ENCODE measurements around the gene RPS2.
"Not testable (repeated sequence)": the region's sequence is repeated elsewhere in the genome, so short reads cannot be mapped to it uniquely, and the experiment has no call there.

Gene RPS2

DNA sequence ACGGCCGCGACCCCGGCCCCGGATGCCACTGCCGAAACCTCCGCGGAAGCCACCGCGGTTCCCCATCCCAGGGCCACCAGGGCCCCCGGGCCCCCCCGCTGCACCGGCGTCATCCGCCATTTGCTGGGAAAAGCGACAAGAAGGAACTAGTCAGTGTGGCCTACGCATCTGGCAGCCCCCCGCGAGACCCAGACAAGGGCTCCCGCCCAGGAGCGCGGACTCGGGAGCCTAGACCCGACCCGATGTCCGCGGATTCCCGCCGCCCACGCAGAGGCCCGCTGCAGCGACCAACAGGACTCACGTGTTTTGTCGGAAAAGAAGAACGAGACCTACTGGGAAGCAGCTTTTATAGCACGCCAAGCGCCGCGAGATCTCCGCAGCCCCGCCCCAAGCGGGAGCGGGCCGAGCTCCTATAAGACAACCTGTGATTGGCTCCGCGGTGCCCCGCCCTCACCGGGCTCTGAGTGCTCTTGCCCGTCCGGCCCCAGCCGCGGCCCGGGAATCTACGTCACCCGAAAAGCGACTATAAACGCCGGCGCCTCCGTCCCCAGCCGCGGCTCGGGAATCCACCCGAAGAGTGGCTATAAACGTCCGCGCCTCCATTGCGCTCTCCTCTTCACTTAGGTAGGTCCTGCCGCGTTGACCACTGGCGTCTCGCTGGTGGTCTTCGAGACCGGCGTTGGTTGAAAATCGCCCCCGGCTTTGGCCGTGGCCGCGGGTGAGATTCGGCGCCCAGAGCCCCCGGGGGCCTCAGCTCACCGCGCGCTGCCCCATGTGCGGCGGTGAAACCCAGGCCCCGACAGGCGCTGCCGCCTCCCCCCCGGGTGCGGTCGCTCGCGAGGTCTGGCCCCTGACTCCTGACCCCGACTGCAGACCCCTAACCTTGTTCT lies at the start of gene RPS2:
Gene RPS2 (minus strand): TSS at position 321 of the 890 bp plus-strand sequence. CDS start 201 bp downstream, at position 120.
- DNase-seq = peak; percentile 92

DNA sequence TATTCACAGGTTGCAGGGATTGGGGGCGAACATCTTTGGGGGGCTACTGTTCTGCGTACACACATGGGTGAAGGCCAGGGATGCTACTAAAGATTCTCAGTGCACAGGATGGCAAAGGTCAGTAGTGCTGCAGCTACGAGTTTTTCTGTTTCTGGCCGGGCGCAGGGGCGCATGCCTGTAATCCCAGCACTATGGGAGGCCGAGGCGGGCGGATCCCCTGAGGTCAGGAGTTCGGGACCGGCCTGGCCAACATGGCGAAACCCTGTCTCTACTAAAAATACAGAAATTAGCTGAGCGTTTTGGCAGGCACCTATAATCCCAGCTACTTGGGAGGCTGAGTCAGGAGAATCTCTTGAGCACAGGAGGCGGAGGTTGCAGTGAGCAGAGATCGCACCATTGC lies 48.9 kb upstream of the RPS2 start:
- no peak for DNase-seq

DNA sequence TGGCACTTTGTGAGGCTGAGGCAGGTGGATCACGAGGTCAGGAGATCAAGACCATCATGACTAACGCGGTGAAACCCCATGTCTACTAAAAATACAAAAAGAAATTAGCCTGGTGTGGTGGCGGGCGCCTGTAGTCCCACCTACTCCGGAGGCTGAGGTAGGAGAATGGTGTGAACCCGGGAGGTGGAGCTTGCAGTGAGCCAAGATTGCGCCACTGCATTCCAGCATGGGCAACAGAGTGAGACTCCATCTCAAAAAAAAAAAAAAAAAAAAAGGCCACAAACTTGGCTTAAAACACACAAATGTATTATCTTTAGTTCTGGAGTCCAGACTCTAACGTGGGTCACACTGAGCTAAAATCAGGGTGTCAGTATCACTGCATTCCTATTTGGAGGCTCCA lies 47.1 kb upstream of the RPS2 start:
- not testable (repeated sequence) for DNase-seq

DNA sequence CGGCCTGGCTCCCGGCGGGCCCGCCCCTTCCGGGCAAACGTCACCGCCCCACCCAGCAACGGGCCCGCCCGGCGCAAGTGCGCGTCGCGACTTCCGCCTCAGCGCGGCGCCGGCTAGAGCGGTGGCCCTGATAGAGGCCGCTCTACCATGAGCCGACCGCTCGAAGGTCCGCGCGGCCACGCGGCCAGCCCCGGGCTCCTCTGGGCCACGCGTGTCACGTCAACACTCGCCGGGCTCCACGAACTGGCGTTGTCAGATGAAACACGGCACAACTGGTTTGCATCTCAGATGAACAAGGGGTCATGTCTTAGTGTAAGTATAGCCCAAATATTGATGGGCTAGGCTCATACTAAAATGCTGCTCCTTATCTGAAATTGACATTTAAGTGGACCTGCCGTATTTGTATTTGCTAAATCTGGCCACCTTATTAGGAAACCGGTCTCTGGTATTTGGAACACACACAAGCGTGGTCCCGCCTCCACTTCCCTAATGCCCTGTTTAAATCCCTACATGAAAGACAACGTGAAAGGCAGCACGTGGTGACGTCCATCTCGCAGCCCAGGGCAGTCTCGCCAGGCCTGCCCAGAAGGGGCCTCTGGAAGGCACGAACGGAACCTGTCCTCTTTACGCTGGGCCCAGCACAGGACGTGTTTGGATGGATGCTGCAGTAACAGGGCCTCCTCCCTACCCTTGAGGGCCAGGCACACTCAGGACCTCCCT lies 45.3 kb upstream of the RPS2 start, which contains the start of gene ZNF598:
Gene ZNF598 (minus strand): TSS at position 31 of the 720 bp plus-strand sequence.
- DNase-seq = peak; percentile 55

DNA sequence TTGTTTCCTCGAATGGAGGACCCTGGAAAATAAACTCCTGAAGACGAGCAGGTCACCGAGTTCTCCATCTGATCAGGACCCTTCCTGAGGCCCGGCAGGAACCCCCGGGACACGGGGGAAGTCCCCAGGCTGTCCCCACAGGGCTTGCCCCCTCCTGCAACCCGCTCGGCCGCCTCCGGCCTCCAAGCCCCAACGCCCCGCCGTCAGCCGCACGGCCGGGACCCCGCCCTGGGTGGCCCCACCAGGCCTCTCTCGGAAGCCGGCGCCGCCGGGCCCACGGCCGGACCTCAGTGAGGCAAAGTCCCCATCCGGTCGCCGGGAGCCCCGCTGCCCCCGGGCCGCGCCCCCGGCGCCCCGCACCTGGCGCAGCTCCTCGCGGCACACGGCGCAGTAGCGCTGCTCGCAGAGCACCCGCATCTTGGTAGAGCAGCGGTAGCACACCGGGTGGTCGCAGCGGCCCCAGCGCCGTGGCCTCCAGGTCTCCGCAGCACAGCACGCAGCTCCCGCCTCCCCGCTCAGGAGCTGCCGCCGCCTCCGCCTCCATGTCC lies 44.6 kb upstream of the RPS2 start:
- DNase-seq = no peak

DNA sequence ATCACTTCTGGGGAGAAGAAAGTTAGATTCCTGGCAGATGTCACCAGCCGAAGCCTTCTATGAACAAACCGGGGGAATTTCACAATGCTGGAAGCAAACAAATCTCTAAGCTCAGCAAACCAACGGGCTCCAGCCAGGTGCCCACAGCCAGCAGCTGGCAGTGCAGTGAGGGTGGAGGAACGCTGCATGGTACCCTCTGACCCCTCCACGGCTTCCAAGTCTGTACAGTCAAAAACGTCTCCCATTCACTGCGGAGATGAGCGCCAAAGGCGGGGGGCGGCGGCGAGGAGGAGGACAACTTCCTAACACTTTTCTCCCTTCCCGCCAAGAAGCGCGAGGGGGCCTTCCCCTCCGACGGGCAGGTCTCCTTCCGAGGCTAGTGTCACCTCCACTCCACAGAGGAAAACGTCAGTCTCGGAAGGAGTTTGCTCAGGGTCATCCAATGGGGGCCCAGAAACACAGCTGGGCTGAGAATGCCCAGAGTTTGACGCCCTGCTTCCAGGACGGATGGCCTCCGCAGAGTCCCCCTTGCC lies 44.1 kb upstream of the RPS2 start:
- no peak for DNase-seq

DNA sequence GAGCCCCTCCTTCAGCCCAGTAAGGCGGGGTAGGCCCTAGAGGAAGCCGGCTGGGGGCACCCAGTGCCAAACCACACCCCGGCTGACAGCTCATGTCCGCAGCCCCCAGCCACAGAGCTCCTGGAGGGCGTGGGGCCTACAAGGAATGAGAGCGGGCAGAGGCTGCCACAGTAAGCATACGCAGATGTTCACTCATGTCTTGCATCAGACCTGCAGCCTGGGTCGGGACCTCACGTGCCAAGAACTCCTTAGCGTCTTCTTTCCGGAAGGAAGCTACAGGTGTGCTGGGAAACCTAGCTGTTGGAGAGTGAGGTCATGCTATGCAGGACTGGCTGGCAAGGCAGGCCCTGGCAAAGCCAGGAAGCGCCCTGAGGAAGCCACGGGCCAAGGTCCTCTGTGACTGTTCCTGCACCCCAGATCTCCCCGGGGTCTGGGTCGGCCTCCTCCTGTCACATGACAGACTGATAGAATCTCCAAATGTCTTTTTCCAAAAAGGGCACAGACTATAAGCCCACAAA lies 43.4 kb upstream of the RPS2 start:
- DNase-seq = no peak

DNA sequence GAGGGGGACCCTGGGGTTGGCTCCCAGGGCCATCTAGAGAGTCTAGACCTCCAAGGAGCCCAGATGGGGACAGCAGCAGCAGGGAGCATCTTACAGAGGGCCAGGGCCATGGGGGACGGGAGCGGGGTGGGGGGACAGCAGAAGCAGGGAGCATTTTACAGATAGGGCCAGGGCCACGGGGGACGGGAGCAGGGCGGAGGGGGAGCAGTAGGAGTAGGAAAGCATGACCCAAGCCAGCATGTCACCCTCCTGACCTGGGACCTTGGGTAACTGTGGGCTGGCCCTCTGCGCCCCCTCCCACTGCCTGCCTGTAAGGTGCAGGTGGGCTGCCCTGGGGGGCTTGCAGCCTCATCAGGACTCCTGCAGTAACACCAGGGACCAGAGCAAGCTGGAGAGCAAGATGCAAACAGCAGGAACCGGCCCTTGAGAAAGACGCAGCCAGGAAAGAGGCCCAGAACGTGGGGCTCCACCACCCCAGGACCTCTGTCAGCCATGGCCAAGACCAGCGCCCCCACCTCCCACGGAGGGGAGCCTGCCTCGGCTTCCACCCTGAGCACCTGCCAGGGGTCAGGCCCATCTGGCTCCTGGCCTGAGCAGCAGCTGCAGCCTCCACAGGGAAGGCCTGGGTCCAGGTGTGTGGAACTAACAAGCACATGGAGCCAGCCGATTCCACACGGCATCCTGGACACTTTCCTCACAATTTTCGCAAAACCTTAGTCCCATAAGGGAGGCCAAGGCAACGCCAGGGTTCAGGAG lies 42.6 kb upstream of the RPS2 start:
- no peak for DNase-seq

DNA sequence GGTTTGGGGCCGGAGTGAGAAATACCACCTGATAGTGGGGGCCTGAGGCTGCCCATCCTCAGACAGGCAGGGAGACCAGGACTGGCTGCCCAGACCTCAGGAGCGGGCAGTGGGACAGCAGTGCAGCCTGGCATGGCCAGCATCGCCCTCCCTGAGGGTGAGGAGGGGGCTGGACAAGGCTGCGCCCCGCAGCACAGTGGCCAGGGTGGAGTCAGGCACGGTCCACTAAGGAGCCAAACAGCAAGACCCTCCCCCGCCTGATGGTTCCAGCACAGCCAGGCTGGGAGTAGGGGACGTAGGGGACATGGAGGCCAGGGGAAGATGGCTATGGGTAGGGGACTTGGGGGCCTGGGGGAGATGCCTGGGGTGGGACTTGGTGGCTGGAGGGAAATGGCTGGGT lies 41.7 kb upstream of the RPS2 start:
- no peak for DNase-seq

DNA sequence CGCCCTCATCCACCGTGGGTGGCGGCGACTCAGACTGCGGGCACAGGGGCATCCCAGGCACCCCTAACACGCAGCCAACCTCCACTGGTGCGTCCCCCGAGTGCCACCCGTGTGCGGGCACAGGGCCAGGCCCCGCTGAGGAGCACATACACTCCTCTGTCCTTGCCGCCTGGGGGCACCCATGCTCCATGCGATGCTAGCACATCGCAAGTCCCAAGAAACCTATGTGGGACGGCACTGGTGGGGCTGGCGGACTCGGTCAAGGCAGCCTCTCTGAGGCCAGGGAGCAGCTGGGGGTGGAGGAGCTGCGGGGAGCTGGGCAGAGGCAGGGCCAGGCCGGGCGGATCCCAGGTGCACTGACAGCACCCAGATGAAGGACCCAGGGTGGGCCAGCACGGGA lies 41.0 kb upstream of the RPS2 start:
- no peak for DNase-seq

DNA sequence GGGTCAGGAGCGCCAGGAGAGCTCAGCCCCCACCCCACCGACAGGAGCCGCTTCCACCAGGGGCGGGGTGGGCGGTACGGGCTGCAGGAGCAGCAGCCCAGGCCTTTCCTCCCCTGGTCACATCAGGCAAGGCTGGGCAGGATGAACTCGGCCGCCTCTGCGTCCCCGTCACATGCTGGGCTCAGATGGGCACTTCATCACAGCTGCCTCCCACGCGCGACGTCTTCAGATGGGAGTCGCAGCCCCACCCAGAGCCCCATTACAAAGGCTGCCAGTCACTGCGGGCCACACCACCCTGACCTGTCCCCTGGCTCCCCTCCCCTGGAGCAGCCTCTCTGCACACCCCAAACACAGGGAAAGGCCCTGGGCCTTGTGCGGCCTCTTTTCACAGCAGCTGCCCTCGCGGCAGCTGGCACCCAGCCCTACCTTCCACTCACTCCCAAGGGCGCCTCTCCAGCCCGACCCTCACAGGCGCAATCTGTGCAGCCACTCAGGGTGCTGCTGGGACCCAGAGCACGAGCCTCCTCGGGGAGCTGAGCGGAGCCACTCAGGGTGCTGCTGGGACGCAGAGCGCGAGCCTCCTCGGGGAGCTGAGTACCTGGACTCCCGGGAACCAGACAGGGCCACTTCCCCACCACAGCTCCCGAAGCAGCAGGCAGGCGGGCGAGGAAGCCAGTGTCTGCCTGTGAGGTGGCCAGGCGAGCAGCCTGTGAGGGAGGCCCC lies 40.3 kb upstream of the RPS2 start:
- no peak for DNase-seq

DNA sequence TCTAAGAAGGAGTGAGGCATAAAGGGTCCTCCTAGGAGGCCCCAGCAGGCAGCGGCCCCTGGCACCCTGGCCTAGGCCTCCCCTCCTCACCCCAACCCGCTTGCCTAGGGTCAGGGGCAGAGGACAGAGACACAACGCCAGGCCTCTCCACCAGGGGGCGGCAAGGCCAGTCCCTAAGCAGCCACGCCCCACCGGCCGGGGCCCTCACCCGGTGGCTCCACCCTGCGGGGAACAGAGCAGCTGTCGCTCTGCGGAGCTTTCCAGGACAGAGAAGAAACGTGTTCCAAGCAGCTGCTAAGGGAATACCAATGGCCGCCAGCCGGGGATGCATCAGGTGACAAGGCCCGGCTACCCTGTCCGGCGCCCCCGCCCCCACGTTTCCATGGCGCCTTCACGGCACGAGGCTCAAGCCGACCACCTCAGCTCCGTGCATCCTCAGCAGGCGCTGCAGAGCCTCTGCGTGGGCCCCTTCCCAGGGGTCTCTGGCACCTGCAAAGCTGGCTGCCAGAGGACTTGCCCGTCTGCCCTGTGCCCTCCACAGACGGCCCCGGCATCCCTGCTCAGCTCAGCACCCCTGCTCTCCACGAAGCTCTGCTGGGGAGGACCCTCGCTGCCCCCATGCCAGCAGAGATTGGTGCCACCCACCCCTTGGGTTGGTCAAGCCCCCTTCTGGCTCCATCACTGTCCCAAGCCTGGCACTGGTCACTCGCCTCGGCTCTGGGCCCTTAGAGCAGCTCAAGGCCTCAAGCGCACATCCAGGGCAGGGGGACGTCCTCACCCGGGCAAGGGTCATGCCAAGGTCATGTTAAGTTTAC lies 39.4 kb upstream of the RPS2 start:
- peak; percentile 86 for DNase-seq

DNA sequence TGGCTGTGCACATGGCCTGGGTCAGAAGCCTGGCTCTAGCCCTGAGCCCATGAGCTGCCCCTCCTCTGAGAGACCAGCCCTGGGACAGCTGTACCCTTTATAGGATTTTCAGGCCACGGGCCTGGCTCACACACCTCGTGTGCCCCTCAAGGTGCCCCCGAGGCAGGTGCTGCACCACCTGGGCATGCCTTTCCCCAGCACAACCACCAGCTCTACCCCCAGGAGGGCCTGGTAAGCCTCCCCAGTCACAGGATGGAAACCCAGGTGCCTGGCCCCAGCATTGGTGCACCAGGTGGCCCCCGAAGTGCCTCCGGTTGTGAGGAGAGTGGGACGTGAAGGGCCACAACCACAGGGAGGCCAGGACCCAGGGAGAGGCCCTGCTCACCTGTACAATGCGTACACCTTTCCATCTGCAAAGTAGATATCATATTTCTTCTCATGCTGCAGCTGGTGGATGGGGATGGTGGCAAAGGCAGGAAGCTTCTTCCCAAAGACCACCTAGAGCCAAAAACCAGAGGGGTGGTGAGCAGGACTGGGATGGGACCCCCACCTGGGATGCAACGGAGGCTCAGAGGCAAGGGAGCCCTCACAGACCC lies 38.7 kb upstream of the RPS2 start:
- no peak for DNase-seq

DNA sequence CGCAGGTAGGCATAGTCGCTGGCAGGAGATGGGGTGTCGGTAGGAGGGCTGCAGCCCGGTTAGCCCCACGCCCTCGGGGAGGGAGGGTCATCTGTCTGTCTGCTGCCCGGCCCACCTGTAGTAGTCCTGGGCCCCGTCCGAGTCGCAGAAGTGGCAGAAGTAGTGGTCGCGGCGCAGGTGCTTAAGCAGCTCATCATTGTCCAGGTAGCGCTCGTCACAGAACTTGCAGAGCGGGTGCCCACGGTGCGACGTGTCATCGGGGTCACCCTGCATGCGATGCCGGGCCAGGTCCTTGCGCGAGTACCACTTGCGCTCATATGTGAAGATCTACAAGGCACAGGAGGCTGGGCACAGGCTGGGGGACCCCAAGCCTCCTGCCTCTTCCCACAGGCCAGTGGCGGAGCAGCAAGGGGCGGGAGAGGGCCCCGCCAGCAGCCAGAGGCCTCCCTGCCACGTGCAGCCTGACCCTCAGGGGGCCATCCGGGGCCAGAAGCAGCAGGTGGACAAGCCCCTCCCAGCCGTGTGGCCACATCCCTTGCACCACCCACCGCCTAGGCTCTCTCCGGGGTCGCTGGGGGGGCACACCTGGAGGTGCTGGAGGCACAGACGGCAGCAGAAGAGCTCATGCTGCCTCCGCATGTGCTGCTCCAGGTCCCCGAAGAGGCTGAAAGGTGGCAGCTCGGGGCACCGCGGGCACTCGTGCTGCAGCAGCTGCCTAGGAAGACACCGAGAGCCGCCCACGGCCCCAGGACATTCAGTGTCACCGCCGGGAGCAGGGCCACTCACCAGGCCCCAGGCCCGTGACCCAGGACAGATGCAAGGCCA lies 38.0 kb upstream of the RPS2 start:
- DNase-seq = no peak

DNA sequence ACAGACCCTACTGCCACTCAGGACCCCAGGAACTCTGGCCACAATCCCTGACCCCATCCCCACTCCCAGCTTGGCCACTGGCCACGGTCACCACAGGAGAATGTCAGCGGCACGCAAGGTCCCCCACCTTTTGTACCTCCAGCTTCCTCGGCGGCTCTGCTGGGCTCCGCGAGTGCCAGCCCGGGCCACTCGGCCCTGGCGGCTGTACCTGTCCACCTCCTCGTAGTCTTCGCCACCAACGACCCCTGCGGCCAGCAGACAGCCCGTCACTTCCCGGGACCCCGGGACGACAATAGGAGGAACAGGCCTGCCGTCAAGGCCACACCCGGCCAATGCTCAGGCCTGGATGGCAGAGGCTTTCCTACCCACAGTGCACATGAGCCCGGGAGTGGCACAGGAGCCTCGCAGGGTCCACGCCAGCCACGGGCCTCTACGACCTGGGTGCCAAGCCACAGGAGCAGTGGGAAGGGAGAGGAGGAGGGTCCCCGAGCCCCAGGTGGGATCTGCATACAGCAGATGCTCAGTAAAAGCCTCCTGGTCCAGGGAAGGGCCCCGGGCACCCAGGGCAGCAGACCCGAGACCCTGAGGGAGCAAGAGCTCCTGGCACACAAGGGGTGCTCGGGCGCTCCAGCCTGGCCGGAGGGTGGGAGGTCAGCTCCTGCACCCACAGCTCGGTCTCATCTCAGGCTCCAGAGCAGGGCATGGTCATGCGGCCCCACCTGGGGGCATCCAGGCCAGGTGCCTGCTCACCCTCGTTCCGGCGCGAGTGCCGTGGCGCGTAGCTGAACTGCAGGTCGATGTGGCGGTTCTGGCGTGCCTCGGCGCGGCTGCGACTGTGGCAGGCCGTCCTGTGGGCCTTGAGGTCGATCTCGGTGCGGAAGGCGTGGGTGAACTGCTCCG lies 37.1 kb upstream of the RPS2 start:
- DNase-seq = no peak

DNA sequence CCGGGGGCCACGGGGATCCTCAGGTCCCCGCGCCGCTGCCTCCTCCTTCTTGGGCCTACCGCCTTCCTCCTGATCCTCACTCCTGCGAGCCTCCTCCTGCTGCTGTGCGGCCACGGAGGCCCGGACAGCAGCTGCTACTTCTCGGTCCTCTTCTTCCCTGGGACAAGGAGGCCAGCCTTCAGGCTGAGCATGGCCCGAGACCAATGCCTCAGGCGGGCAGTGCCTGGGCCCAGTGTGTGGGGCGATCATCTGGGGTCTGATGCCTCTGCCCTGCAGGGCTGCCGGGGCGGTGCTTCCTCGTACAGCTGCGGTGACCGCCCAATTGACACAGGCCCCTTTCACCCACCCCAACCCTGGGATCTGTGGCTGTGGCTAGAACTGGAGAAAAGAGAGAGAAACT lies 36.4 kb upstream of the RPS2 start:
- no peak for DNase-seq

DNA sequence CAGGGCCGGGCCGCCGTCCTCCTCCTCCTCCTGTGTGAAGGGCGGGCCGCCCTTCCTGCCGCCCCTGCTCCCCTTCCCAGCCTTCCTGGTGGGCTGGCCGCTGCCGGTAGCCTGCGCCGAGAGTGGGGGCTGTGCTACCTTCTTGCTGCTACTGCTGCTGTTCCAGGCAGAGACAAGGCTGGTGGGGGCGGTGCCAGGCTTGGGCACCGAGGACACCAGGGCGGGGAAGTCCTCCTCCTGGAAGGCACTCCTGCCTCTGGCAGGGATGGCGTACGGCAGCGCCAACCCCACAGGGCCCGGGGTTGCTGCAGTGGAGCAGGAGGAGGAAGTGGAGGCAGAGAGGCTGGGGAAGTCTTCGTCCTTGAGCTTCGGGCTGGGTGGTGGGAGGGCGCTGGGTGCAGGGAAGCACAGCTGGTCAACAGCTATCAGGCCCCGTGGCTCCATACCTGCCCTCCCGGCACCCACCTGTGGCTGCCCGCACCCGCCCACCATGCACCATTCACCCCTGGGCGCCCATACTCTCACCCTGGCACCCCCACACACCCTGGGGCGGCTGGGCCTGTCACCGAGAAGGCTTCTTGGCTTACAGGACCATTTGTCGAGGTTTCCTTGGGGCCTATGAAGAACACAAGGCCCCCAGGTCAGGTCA lies 35.4 kb upstream of the RPS2 start:
- no peak for DNase-seq
